ENCODE data around the gene SYNPO2.

SYNPO2 gene

DNA sequence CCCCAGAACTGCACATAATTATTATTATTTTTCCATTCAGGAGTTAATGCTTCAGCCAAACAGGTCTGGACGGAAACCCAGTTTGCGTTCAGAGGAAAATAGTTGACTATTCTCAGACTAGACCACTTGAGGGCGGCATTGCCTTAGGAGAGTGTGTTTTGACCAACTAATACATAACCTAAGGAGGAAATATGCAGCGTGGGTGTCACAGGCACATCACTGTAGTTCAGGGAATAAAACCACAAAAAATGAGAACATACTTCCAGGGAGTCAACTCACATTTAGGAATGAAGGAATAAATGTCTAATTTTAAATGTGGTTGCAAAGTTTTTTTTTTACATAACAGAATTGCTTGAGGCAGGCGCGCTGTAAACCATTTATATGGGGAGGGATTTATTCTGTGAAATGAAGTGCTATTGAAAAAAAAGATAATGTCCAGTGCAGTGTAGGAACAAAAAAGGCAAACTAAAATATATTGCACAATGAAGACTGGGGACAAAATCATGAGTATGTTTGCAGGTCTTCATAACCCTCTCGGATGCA, 93.3 kb downstream of the SYNPO2 start:
- intact Hi-C loops (cut with DNase I; ENCODE audit: low total_unique reads), result loop anchor here (5.0 to 10.0 kb wide), 3 partner anchors 60 to 753 kb away; no protein-coding TSS in a partner anchor
- Histone ChIP-seq H3K36me3 (peaks cover 0 to 3% (median 0%) of the 10 kb centered on the region in 3 donors), H3K27ac (peak overlapping the region; percentile 86), H3K4me3 (no peak overlapping the region), H3K9me3 (no peaks in the 10 kb centered on the region), H3K27me3 (no peaks in the 10 kb centered on the region), H3K4me1 (peaks cover 0 to 96% (median 50%) of the 10 kb centered on the region in 4 donors)
- DNase-seq, result peak in 1 of 2 donors; percentile 67
- TF ChIP-seq, protein P1, sequence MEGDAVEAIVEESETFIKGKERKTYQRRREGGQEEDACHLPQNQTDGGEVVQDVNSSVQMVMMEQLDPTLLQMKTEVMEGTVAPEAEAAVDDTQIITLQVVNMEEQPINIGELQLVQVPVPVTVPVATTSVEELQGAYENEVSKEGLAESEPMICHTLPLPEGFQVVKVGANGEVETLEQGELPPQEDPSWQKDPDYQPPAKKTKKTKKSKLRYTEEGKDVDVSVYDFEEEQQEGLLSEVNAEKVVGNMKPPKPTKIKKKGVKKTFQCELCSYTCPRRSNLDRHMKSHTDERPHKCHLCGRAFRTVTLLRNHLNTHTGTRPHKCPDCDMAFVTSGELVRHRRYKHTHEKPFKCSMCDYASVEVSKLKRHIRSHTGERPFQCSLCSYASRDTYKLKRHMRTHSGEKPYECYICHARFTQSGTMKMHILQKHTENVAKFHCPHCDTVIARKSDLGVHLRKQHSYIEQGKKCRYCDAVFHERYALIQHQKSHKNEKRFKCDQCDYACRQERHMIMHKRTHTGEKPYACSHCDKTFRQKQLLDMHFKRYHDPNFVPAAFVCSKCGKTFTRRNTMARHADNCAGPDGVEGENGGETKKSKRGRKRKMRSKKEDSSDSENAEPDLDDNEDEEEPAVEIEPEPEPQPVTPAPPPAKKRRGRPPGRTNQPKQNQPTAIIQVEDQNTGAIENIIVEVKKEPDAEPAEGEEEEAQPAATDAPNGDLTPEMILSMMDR (IDR thresholded peaks at IDR 0.05), result peak; percentile 80 to 81

DNA sequence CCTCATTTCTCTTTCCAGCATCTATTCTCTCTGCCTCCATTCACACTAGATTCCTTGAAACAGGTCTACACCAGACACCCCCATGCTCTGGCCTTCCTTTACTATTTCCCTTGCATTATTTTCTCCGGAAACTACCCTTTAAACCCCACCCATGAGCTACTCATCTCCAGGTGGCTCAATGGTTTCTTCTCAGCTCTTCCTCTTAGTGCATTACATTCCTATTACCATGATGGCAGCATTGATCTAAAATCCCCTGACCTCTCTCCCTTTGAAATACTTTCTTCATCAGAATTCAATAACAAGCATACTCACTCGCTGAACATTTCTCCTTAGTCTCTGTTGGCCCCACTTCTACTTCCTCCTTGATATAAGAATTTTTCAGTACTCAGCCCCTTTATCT, 94.6 kb downstream of the SYNPO2 start:
- no peaks in the 10 kb centered on the region for H3K27me3 ChIP-seq
- no peaks in the 10 kb centered on the region for H3K9me3 ChIP-seq
- H3K36me3 ChIP-seq, result no peaks in the 10 kb centered on the region
- H3K4me3 ChIP-seq, result no peak overlapping the region
- H3K27ac ChIP-seq, result peak overlapping the region; percentile 86
- TF ChIP-seq, protein P1 (IDR thresholded peaks at IDR 0.05), result no peak
- H3K4me1 ChIP-seq, result peaks cover 0 to 96% (median 55%) of the 10 kb centered on the region in 4 donors
- intact Hi-C loops (cut with DNase I; ENCODE audit: low total_unique reads), result loop anchor here (5.0 to 10.0 kb wide), 3 partner anchors 59 to 752 kb away; no protein-coding TSS in a partner anchor
- DNase-seq, result no peak

DNA sequence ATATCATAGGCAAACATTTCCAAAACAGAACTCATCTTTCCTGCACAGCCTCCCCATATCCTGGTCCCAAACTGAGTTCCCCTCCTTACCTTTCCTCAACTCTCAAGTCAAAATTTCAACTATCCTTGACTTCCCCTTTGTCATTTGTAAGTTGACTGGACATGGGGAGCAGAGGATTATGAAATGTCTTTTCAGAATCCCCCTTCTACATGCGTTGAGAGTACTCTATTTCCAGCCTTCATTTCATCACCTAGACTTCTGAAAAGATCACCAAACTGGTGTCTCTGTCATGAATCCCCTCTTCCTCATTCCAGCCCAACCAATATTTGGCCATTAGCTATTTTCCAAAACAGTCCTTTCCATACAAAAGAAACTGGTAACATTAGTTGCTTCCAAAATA, 95.2 kb downstream of the SYNPO2 start:
- Histone ChIP-seq H3K4me3 (no peak overlapping the region), H3K4me1 (peaks cover 0 to 100% (median 59%) of the 10 kb centered on the region in 4 donors), H3K27me3 (no peaks in the 10 kb centered on the region), H3K36me3 (no peaks in the 10 kb centered on the region), H3K9me3 (no peaks in the 10 kb centered on the region), H3K27ac (peak overlapping the region; percentile 86)
- no peak for DNase-seq
- intact Hi-C loops (cut with DNase I; ENCODE audit: low total_unique reads), result loop anchor here (5.0 to 10.0 kb wide), 3 partner anchors 58 to 751 kb away; no protein-coding TSS in a partner anchor
- TF ChIP-seq, protein P1 (IDR thresholded peaks at IDR 0.05), result no peak

DNA sequence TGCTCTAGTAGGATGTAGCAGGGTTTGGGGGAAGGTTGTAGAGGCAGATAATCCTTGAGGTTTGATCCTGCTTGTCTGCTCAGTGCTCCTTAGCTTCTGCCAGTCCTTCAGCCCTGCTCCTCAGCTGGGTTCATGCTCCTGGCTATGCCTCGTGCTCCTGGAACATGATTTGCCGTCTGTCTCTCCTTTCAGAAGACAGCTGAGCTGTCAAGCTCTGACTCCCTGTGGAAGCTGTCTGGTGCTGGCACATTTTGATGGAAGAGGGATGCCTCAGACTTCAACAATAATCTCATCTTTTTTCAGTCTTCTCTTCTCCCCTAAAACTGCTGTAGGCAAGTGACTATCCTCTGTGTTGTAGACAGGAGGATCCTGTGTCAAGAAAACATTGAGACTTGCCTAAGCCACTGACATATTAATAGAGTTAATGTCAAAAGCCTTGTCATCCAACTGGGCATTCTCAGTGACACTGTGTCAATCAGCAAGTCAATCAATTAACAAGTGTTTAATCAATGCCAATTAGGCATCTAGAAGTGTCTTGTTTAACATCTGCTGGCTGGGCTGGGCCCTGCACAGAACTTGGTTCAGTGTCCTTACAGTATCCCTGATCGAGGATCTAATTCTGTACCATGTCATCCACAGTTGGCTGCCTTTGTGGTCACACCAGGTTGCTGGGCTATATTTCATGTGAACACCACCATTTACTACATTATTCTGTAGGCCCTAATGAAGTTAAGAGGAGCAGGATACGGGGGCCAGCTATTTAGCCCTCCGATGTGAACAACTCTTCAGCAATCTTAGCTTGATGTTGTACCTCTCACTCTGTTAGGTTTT, 96.7 kb downstream of the SYNPO2 start:
- peak overlapping the region; percentile 86 for H3K27ac ChIP-seq
- TF ChIP-seq, protein P1 (IDR thresholded peaks at IDR 0.05), result no peak
- H3K27me3 ChIP-seq, result no peaks in the 10 kb centered on the region
- no peak for DNase-seq
- H3K36me3 ChIP-seq, result no peaks in the 10 kb centered on the region
- peaks cover 0 to 100% (median 62%) of the 10 kb centered on the region in 4 donors for H3K4me1 ChIP-seq
- intact Hi-C loops (cut with DNase I; ENCODE audit: low total_unique reads), result loop anchor here (5.0 to 10.0 kb wide), 2 partner anchors 749 to 1067 kb away; no protein-coding TSS in a partner anchor
- no peaks in the 10 kb centered on the region for H3K9me3 ChIP-seq
- no peak overlapping the region for H3K4me3 ChIP-seq

DNA sequence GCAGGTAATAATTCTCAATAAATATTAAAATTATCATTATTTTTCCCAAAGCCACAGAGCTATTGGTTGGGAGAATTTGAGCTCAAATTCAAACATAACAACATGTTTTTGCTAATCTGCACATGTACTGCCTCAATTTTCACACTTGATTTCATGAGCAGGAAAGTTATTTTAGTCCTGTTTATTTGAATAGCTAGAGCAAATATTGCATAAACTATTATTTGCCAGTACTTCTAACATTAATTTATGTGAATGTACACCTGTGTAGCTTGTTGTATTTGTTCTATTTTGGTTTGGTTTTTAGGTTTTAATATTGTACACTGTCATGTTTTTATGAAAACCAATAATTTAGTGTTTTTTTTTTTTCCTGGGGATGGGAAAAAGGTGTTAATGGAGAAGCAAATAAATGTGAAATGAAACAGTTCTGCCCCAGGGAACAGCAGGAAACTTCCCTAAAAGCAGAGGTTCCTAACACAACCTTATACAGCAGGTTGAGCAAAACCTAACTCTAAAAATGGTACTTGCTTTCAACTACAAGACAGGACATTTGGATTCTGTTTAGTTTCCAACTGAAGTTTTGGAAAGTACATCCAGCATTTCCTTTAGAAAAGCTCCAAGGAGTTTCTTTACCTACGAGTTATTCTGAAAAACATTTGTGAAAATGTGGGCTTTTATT, 99.4 kb downstream of the SYNPO2 start:
- H3K4me1 ChIP-seq, result peaks cover 0 to 100% (median 54%) of the 10 kb centered on the region in 4 donors
- peak overlapping the region; percentile 86 for H3K27ac ChIP-seq
- intact Hi-C loops (cut with DNase I; ENCODE audit: low total_unique reads), result loop anchor here (2.0 to 10.0 kb wide), 3 partner anchors 29 to 1064 kb away; no protein-coding TSS in a partner anchor
- no peaks in the 10 kb centered on the region for H3K36me3 ChIP-seq
- no peaks in the 10 kb centered on the region for H3K27me3 ChIP-seq
- no peak for DNase-seq
- TF ChIP-seq, protein P1 (IDR thresholded peaks at IDR 0.05), result no peak
- H3K9me3 ChIP-seq, result no peaks in the 10 kb centered on the region
- H3K4me3 ChIP-seq, result no peak overlapping the region

Measured in tibial artery (tissue), 4 donors.